Measurements from ENCODE around the gene SREBF2.

The SREBF2 gene

DNA sequence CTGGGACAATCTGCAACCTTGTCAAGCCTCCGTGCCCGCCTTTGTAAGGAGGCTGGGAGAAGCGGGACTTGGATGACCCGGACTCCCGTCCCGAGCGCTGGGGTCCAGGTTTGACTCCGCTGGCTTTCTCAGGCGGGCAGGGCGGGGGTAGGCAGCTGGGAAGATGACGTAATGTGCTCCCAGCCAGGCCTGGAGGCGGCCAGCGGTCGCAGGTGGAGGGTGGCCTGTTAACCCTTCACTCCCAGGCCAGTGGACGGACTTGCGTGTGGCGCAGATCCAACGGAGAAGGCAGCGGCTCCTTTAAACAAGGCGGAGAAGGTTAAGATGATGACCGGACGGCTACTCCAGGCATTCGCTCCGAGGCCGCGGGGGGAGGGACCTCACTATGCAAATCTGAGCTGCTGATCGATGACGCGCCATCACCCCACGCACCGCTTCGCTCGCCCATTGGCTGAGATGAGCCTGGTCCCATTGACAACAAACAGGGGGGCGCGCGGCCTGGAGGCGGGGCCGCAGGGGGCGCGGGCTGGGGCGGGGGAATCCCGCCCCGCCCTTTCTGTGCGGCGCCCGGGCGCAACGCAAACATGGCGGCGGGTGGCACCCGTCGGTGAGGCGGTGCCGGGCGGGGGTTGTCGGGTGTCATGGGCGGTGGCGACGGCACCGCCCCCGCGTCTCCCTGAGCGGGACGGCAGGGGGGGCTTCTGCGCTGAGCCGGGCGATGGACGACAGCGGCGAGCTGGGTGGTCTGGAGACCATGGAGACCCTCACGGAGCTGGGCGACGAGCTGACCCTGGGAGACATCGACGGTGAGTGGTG lies at the start of gene SREBF2:
TSS of gene SREBF2 (plus strand) at position 553 of the 816 bp plus-strand sequence. CDS start at position 719, 166 bp downstream.
- DNase-seq, result peak; percentile 100

DNA sequence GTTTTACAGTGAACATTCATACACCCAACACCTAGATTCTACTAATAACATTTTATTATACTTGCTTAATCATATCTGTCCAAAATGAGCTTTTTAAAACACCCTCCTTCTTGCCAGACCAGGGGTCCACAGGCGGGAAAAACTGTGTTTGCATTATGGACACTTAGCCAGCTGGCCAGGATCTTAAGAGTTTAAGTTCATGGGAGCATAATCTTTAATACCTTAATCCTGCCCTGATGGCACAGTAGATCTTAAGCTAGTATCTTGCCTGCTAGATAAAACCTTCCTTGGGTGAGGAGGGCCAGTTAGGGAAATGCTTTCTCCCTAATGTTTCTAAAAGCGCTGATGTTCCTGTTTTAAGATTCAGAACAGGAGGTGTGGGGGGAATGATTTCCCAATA lies 45.6 kb upstream of the SREBF2 start:
- DNase-seq, result no peak

DNA sequence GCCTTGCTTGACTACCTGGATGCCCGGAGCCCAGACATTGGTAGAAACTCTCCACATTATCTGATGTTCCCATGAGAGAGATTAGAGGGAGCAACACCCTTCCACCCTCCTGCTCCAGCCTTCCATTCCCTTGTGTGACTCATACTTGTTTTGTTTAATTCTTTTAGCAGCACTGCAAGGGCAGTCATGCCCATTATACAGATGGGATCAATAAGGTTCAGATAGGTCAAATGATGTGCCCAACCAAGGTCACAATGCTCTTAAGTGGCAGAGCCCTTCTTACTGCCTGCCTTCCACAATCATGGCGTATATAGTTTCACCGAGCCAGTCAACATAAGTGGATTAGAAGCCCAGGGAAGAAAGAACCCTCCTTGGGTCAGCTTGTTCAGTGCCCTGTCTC lies 39.0 kb upstream of the SREBF2 start:
- no peak for DNase-seq

DNA sequence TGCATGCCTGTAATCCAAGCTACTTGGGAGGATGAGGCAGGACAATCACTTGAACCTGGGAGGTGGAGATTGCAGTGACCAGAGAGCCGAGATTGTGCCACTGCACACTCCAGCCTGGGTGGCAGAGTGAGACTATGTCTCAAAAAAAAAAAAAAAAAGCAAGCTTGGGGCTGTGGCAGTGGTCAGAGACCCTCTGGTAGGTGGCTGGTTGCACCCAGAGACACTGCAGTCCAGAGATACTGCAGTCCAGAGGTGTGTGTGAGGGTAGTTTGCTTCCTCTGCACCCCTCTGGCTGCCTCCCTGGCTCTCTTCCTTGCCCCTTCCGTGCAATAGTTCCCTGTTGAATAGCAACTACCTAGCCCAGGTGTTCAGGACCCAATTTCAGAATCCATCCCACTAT lies 34.2 kb upstream of the SREBF2 start:
- DNase-seq, result no peak

DNA sequence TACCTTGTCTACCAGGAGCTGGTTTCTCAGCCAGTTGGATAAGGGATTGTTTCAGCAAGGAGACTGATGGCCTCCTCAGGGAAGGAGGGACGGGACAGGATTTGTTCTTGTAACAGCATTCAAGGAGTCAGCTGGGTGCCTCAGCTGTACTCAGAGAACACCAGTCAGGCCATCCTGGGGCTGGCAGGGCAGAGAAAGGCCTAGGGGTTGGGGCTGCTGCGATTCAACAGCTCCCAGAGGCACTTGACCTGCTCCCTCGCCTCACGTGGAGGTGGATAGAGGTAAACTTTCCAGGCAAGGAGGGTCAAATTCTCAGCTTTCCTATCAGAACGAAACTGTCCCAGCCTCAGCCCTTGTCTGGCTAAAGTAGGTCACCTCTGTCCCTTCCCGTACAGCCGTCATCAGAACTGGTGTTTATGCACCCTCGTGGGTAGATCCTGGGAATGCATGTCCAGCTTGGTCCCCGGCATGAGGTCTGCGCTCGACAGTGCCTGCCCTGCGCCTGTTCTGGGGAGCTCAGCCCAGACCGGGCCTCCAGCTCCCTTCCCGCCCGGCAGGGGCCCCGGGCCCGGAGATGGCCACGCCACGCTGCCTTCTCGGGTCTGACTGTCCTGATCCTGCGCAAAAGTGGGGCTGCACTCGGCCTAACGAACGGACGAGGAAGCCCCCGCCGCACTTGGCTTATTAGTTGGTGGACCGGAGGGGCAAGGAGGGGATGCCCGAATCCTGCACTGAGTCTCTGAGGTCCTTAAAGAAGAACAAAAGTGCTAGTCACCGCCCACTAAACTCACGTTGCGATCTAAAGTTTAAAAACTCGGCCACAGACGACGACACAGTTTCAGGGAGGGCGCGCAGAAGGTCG lies 33.2 kb upstream of the SREBF2 start:
- DNase-seq, result no peak

DNA sequence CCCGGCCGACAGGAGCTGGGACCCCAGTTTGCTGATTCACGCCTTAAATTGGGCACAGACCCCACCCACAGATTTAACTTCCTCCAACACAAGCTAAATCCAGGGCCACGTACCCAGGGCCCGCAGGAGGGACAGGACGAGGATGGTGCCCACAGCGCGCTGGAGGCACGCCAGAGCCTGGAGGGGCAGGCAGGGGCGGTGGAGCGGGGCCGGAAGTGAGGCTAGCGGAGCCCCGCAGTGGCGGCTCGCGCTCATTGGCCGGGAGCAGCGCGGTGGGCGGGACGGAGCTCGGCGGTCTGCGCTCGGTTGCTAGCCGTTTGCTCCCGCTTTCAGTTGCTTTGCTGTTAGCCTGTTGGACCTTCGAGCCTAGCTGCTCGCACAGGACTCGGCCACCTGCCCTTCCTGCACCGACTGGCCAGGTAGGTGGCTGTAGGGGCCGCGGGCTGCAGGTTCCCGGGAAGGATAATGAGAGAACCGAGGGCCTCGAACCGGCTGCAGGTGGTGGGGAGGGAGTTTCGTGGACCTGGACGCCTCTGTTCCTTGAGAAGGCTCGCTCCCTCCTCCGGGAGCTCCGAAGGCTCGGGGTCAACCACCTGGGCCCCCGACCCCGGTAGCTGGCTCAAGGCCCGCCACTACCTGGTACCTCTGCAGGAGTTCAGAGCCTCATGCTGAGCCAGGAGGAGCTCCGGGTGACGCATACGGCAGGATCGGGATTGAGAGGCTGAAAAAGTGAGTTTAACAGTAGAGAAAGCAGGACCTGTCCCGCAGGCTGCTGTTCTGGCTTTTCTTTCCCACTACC lies 32.4 kb upstream of the SREBF2 start, which contains the start of gene CCDC134:
TSS of gene CCDC134 (plus strand) at position 332 of the 799 bp plus-strand sequence. CDS start 8,212 bp downstream, outside the sequence.
- peak; percentile 95 for DNase-seq

DNA sequence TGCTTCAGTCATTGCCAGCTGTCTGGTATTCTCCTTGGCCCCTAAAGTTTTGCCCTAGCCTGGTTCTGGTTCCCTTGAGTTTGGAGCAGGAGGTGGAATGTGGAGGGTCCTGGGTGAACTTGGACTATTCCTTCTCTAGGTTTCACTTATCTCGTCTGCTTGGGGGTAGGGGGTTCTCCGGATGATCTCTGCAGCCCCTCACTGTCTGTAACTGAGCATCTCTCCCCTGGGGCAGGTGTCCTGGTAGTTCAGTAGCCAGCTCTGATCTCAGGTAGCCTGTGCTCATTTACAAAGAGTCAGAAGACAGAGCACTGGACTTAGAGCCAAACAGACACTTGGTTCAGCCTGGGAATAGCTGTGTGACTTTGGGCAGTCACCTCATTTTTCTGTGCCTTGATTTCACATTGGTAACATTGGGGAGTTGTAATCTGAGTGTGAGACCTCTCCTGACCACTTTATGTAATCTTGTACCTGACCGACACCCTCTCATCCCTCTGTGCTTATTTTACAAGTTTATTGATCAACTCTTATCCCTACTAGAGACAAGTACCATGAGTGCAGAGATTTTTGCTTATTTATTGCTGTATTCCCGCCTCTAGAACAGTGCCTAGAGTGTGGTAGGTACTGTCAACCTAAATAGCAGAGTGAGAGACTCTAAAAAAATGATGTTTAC lies 31.6 kb upstream of the SREBF2 start:
- no peak for DNase-seq

DNA sequence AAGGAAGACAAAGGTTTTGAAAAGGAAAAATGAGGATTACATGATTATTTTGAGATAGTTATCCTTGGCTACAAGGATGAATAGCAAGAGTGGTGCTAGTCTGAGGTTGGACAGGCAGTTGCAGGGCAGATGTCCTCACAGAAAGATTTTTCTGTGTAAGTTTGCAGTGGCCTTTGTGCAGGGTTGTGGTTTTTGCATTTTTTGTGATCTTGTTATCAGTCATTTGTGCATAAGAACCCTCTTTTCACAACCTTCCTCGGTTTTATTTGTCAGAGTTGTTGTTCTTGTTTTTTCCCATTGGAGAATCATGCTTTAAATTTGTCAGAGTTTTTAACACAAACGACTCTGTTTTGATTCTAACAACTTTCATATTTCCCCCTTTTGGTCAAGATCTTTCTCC lies 31.0 kb upstream of the SREBF2 start:
- DNase-seq, result no peak

DNA sequence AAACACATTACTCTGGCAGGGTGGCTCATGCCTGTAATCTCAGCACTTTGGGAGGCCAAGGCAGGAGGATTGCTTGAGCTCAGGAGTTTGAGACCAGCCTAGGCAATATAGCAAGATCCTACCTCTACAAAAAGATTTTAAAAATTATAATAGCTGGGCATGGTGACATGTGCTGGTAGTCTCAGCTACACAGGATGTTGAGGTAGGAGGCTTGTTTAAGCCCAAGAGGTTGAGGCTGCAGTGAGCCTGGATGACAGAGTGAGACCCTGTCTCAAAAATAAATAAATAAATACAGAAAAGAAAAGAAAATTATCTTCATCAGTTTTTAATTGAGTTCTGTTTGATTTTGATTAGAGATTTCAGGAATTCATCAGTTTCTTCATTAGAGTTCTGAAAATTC lies 27.3 kb upstream of the SREBF2 start:
- no peak for DNase-seq

DNA sequence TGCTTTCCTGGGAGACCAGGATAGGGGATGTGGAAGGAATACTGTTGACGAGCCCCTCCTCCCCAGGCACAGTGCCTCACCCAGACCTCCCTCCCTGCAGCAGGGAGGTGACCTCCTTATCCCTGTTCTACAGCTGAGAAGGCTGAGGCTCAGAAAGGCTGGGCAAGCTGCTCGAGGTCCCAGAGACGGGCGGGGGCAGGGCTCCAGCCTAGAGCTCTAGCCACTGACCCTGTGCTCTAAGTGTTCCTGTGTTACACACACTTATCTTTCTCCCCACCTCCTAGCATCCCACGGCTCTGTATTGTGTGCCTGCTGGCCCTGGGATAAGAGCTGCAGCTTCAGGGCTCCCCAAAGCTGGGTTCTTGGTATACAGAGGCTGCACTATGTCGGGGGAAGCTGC lies 24.5 kb upstream of the SREBF2 start:
- no peak for DNase-seq

DNA sequence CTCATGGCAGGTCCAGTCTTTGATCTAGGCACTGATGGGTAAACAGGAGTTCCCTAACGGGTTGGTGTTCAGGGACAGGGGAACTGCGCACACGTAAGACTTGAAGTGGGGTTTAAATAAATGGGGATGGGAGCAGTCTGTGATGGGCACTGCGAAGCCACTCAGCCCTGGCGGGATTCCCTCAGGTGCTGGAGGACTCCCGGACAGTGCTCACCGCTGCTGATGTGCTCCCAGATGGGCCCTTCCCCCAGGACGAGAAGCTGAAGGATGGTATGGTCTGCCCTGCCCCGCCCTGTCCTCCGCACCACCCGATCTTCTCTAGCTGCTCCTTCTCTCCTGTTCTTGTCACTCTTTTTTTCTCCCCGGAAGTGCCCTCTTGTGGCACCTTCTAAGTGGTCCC lies 22.9 kb upstream of the SREBF2 start:
- no peak for DNase-seq

DNA sequence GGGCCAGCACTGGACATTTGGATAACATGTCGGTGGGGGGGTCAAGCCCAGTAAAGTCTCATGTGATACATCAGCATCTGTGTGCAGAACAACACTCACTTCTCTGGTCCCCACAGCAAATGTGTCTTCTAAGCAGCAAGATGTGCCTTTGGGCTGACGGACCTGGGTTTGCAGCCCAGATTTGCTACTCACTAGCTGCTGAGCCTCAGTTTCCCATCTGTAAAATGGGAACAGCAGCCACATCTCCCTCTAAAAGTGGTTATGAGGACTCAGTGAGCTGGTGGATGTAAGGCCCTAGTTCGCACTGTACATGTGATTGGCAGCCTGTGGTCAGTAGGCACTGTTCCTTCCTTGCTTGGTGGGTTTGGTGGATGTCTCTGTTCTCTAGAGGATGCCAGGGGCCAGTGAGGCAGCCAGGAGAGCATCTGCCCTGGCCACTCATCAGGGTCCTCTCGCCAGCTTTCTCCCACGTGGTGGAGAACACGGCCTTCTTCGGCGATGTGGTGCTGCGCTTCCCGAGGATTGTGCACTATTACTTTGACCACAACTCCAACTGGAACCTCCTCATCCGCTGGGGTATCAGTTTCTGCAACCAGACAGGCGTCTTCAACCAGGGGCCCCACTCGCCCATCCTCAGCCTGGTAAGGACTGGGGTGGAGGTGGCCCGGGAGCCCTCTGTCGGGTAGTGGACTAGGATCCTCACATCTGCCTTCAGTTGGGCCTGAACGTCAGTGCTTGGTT lies 19.9 kb upstream of the SREBF2 start:
- DNase-seq, result no peak

DNA sequence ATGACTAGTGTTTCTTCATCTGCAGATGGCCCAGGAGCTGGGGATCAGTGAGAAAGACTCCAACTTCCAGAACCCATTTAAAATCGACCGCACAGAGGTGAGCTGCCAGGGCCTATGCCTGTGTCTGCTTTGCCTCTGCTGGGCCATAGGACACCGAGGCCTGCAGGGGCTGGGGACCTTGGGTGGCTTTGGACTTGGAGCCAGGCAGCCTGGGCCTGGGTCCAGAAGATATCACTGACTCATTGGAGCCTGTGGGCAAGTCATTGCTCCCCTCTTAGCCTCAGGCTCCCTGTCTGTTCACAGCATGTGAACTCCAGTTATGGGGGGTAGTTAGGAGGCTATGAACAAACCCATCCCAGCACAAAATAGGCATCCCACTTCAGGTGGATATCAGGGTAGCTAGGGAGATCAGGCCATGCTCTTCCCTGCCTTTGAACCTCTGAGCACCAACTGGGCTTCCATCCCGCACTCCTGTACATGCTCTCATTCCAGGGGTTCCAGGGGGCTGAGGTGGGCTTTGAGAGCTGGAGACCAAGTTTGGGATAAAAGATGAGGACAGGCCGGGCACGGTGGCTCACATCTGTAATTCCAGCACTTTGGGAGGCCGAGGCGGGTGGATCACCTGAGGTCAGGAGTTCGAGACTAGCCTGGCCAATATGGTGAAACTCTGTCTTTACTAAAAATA lies 19.0 kb upstream of the SREBF2 start:
- DNase-seq, result no peak

DNA sequence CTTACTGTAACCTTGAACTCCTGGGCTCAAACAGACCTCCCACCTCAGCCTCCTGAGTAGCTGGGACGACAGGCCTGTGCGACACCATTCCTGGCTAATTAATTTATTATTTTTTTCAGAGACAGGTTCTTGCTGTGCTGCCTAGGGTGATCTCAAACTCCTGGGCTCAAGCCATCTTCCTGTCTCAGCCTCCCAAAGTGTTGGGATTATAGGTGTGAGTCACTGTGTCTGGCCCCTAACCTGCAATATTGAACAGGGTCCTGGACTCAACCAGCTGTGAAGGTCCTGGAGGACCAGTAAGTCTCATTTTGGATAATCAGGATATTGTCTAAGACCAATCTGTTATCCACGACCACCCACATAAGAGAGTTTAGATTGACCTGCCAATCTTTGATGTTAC lies 17.2 kb upstream of the SREBF2 start:
- no peak for DNase-seq

DNA sequence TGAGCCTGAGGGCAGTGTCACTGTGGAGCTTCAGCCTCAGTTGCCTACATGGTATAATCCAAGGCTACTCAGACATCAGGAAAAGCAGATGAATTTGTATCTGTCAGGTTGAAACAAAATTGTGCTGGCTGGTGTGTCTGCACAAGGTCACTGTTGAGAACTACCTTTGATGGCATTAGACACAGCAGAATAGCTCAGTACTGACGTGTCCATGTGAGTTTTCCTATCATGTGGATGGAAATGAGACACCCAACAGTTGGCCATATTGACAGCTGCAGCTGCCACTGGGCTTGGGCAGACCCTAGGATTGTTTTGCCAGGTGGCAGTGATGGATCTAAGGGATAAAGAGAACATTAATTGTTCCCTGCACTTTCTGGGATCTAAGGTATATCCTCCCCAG lies 16.7 kb upstream of the SREBF2 start:
- DNase-seq, result no peak

DNA sequence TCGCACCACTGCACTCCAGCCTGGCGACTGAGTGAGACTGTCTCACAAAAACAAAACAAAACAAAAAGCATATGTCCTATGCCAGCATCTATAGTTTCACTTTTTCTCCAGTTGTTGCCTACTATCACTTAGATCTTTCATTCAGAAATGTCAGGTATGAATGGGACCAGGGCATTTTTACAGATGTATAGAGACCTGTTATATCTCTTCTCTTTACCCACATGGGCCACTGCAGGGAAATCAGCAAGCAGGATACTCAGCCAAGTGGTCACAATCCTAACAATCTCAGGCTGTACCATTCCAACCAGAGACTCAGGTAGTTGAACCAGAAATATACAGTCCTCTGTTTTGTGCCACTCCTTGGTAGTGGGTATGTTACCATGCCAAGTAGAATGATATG lies 16.0 kb upstream of the SREBF2 start:
- no peak for DNase-seq

DNA sequence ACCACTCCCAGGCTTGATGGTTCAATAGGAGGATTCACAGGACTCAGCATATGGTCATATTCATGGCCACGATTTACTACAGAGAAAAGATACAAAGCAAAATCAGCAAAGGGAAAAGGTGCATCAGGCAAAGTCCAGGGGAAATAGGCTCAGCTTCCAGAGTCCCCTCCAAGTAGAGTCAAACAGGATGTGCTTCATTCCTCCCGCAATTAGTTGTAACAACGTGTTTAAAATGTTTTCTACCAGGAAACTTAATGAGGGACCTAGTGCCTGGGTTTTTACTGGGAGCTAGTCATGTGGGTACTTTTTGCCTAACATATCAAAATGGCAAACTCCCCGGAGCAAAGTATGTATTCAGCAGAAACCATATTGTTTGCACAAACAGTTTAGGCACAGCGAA lies 14.9 kb upstream of the SREBF2 start:
- no peak for DNase-seq

DNA sequence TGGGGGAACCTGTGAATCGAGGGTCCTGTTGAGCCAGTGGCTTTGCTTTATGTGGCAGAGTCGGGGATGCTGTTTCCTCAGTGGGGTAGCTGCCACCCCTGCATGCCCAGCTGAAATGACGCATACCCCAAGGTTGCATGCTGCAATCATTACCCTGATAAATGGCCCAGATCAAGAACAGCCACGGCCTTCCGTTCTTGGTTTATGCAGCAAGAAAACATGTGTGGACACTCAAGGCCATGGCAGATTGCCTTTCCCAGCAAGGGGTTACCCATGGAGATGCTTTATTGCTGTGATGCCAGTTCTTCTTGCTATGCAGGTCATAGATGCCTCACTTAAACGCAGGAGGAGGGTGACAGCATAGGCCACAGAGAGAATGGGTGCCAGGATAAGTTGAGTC lies 14.3 kb upstream of the SREBF2 start:
- DNase-seq, result no peak

DNA sequence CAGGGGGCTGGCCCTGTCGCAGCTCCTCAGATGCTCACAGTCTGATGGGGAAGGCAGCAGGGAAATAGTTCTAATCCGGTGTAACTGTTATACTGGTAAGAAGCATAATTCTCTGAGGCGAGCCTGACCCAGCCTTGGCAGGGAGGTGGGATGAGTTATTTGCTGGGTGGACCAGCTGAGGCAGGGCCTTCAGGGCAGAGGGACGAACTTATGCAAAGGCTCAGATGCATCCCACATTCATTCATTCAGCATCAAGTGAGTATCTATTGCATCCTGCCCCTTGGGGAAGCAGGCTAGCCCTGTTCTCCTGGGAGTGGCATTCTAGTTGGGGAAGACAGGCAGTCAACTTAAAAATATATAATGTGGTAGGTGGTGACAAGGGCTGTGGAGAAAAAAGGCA lies 13.6 kb upstream of the SREBF2 start:
- no peak for DNase-seq

DNA sequence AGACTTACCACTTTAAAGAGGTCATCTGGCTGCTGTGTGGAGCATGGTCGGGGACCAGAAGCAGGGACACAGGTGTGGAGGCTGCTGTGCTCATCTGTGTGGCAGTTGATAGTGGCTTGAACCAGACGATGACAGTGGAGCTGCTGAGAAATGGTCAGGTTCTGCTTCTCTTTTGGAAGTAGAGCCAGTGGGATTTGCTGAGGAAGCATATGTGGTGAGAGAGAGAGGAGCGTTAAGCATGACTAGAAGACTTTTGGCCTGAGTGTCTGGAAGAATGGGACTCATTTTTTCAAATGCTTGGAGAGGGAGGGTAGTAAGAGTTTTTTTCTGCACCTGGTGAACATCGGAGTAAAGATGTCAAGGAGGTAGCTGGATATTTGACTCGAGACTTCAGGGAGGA lies 12.5 kb upstream of the SREBF2 start:
- DNase-seq, result peak; percentile 31
